ENCODE results near the gene HMGN4.

HMGN4 gene

GRCh38 chr6:26537846-26538571 is at the start of gene HMGN4:
TSS of gene HMGN4 (plus strand) at chr6:26538366. CDS start at chr6:26545207, 6,841 bp downstream.
- no peak for TF ChIP-seq CTCF (IDR thresholded peaks at IDR 0.05; ENCODE audit: low read depth, low read length, missing control alignments)
- DNase-seq: peak; percentile 86
- peak within 1 kb of the TSS; percentile 92 for H3K27ac ChIP-seq
- H3K27me3 ChIP-seq (replicated peaks): no peaks in the 10 kb centered on the region
- peak within 1 kb of the TSS; percentile 80 for H3K4me3 ChIP-seq (ENCODE audit: low read depth, low read length)
- in situ Hi-C loops (cut with HindIII; ENCODE audit: low pct_ligation_motif_present, low sequenced_read_pairs): no loop called here
- H3K36me3 ChIP-seq (replicated peaks): peaks cover 5% of the 10 kb centered on the region

DNA sequence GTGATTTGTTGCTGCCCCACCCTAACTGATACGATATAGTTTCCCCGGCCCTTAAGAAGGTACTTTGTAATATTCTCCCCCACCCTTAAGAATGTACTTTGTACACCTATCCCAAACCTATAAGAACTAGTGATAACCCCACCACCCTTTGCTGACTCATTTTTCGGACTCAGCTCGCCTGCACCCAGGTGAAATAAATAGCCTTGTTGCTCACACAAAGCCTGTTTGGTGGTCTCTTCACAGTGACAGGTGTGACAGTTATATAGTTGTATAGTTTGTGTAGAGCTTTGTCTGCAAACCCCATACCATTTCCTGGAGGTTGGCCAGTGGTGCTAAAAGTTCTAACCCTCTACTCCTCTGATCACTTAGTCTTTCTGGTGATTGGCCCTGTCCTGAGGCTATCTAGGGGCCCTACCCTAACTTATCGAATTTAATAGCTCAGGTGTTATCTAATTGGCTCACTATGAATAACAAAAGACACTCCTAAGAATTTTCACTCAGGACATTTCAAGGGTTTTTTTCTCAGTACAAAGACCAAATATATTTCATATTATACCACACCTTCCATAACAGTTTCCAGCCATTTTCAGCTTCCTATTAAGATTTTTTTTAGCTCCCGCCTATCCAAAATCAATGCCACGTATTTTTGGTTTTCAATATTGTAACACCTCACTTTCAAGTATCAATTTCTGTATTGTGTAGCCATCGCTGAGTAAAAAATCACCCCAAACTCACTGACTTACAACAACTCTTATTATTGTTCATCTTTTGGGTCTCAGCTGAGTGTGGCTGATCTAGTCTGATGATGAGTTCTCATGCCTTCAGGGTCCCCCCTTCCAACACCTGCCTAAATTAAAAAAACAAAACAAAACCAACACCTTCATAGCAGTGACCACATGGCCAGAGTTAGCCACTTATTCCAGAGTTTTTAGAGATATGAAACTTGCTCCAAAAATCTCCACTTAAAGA is 47.9 kb upstream of the HMGN4 start:
- no peak for DNase-seq
- Histone ChIP-seq H3K4me3 (ENCODE audit: low read depth, low read length) (no peak overlapping the region), H3K27me3 (replicated peaks) (no peaks in the 10 kb centered on the region), H3K36me3 (replicated peaks) (no peaks in the 10 kb centered on the region), H3K27ac (no peak overlapping the region)
- in situ Hi-C loops (cut with HindIII; ENCODE audit: low pct_ligation_motif_present, low sequenced_read_pairs): no loop called here
- TF ChIP-seq CTCF (IDR thresholded peaks at IDR 0.05; ENCODE audit: low read depth, low read length, missing control alignments): no peak

DNA sequence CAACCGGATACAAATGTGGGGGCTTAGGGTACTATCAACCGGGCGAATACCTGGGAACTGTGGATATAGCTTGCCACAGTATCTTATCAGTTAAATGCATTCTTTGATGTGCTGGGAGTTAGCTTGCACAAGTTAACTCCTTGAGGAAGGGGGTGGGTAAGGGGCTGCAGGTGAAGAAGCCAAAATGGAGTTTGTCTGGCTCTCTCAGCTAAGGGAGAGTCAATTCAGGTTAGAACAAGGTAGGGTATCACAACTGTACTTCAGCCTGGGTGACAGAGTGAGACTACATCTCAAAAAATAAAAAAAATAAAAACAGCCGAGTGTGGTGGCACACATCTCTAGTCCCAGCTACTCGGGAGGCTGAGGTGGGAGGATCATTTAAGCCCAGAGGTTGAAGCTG is 46.6 kb upstream of the HMGN4 start:
- Histone ChIP-seq H3K27me3 (replicated peaks) (no peaks in the 10 kb centered on the region), H3K4me3 (ENCODE audit: low read depth, low read length) (no peak overlapping the region), H3K36me3 (replicated peaks) (no peaks in the 10 kb centered on the region), H3K27ac (no peak overlapping the region)
- no peak for DNase-seq
- in situ Hi-C loops (cut with HindIII; ENCODE audit: low pct_ligation_motif_present, low sequenced_read_pairs): no loop called here
- no peak for TF ChIP-seq CTCF (IDR thresholded peaks at IDR 0.05; ENCODE audit: low read depth, low read length, missing control alignments)

GRCh38 chr6:26493258-26493657 is 44.9 kb upstream of the HMGN4 start:
- Histone ChIP-seq H3K27ac (no peak overlapping the region), H3K27me3 (replicated peaks) (no peaks in the 10 kb centered on the region), H3K36me3 (replicated peaks) (no peaks in the 10 kb centered on the region), H3K4me3 (ENCODE audit: low read depth, low read length) (no peak overlapping the region)
- DNase-seq: no peak
- peak; percentile 49 for TF ChIP-seq CTCF (IDR thresholded peaks at IDR 0.05; ENCODE audit: low read depth, low read length, missing control alignments)
- in situ Hi-C loops (cut with HindIII; ENCODE audit: low pct_ligation_motif_present, low sequenced_read_pairs): no loop called here

DNA sequence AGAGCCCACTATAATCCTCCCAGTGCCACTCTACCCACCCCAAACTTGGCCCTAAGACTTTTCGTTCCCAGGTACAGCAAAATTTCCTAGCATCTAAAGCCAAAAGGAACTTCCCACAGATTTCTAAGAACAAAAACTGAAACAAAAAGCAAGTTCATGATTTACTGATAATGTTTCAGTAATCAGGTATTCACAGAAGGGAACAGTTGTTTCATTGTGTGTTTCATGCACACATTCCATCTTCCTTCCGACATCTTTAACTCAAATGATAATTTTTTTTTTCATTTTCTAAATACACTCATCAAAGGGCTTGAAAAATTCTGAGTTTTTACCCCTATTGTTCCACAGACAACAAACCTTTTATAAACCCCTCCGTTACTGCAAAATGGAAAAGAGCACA is 44.0 kb upstream of the HMGN4 start:
- no peak for TF ChIP-seq CTCF (IDR thresholded peaks at IDR 0.05; ENCODE audit: low read depth, low read length, missing control alignments)
- in situ Hi-C loops (cut with HindIII; ENCODE audit: low pct_ligation_motif_present, low sequenced_read_pairs): no loop called here
- no peak overlapping the region for H3K27ac ChIP-seq
- no peaks in the 10 kb centered on the region for H3K36me3 ChIP-seq (replicated peaks)
- H3K27me3 ChIP-seq (replicated peaks): no peaks in the 10 kb centered on the region
- no peak for DNase-seq
- H3K4me3 ChIP-seq (ENCODE audit: low read depth, low read length): no peak overlapping the region

Data from brain microvascular endothelial cell (primary cell).